GM21737 (cell line): ENCODE measurements around the gene DNA2.

Experiments
- ATAC-seq: cut with Tn5 transposase; IDR thresholded peaks from one replicate; pipeline ENCODE4 v1.9.1; 2021; ENCODE audit warnings: mild to moderate bottlenecking, moderate library complexity; ENCODE audit not compliant: unreplicated experiment

Gene DNA2

GRCh38 chr10:68446179-68446578 lies 25.6 kb downstream of the DNA2 start:
- no peak for ATAC-seq

DNA sequence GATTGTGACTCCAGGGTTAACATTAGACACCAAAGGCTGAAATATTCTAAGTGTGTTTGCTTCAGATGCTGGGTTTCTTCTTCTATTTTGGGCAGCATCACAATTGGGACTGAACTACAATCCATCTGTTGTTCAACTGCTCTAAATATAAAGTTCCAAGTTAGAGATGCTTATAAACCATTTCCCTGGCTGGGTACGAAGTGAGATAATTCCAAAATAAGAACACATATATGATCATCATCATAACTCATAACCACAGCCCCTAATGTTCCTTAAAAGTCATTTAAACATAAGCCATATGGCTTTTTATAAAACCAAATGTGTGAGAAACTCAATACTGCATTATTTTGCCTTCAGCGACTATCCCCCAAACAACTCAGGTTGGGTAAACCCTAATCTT lies 28.8 kb downstream of the DNA2 start:
- ATAC-seq: no peak

DNA sequence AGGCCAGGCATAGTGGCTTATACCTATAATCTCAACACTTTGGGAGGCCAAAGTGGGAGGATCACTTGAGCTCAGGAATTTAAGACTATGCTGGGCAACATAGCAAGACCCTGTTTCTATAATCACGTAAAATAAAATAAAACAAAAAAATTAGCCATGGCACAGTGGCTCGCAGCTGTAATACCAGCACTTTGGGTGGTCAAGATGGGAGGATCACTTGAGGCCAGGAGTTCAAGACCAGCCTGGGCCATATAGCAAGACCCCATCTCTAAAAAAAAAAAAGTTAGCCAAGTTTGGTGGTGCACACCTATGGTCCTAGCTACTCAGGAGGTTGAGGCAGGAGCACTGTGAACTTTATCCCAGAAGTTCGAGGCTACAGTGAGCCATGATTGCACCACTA lies 30.9 kb downstream of the DNA2 start:
- no peak for ATAC-seq

DNA sequence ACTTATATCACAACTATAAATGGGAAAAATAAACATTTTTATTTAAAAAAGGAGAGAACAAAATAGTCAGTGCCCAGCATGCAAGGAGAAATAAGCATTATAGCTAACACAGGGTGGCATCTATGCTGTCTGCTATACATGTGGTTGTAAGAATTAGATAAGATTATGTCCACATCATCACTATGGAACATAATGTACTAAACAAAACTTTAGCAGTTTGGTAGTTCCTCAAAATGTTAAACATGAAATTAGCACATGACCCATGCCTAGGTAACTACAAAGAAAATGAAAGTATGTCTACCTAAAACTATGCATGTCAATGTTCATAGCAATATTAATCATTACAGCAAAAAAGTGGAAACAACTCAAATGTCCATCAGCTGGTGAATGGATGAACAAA lies 36.0 kb downstream of the DNA2 start:
- ATAC-seq: no peak

GRCh38 chr10:68434657-68435056 lies 37.1 kb downstream of the DNA2 start:
- no peak for ATAC-seq

GRCh38 chr10:68428396-68429104 lies 43.2 kb downstream of the DNA2 start:
- ATAC-seq: no peak

- no peak for ATAC-seq
These were observed 47.2 kb downstream of the DNA2 start for GRCh38 chr10:68424454-68425014.

GRCh38 chr10:68423522-68423921 lies 48.3 kb downstream of the DNA2 start:
- no peak for ATAC-seq

GRCh38 chr10:68419376-68419775 lies 52.4 kb downstream of the DNA2 start:
- no peak for ATAC-seq

DNA sequence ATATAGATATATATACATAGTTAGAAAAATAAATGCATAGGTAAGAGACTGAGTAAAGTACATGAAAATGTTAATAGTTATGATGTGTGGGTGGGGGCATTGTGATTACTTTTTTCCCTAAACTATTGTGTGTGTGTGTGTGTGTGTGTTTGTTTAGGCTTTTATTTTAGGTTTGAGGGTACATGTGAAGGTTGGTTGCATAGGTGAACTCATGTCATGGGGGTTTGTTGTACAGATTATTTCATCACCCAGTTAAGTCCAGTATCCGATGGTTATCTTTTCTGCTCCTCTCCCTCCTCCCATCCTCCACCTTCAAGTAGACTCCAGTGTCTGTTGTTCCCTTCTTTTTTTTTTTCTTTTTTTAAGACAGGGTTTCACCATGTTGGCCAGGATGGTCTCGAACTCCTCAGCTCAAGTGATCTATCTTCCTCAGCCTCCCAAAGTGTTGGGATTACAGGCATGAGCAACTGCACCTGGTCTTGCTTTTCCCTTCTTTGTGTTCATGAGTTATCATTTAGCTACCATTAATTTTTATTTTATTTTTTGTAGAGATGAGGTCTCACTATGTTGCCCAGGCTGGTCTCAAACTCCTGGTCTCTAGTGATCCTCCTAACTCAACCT lies 62.8 kb downstream of the DNA2 start:
- ATAC-seq: no peak

DNA sequence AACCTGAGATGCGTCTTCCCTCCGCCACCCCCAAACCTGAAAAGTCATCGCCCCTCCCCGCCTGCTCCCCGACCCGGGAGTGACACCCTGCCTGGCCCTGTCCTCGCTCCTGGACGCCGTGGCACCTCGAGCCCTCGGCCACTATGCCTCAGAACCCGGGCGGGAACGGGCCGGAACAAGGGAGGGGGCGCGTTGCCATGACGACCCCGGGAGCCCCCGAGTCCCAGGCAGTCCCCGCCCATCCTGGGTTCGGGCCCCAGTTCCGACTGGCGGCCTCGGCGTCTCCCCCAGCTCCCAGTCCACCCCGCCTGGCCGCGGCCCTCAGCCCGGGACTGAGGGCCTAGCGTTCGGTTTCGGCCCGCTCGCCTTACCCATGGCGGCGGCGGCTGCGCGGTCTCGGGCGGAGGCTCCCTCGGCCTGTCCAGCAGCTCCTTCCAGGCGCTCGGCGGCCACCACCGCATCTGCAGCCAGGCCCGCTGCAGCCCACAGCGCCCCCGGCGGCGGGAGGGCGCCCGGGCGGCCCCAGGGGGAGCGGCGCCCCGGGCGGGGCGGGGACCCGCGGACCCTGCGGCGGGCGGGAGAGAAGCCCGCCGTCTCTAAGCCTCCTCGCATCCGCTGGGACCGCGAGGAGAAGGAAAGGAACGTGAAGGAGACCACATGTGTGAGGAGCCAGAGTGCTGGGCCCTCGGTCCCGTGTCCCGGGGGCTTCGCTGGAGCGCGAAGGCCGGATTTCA lies 64.8 kb downstream of the DNA2 start, which contains the start of gene RUFY2:
TSS of gene RUFY2 (minus strand) at position 463 of the 734 bp plus-strand sequence. CDS start at position 375, 88 bp downstream.
- peak; percentile 96 for ATAC-seq

DNA sequence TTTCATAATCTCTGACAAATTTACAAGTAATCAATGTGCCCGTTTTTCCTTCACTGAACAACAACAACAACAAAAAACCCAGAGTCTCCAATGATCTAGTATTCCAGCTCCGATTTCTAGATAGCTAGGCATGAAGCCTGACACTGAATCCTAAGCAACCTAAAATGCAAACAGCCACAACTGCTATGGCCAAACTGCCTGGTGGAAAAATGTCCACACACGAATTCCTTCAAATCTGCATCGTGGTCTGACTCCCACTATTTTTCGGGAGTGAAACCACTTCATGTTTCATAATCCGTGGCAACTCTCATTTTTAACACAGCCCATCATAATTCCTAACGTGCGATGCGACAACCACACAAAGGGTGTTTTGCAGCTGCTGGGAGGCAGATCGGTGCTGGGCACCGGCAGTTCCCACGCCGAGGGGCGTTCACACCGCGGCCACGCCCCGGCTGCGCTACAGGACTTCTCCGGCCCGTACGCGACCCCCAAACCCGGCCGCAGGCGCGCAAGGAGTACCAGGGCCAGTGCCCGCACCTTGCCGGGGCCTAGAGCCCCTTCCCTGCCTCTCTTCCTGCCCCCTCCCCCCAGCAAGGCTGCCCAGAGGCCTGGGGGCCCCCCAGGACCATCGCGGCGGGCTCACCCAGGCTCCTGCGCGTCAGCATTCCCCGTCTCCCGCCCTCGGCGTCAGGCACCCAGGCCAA lies 65.5 kb downstream of the DNA2 start:
- ATAC-seq: peak; percentile 31

DNA sequence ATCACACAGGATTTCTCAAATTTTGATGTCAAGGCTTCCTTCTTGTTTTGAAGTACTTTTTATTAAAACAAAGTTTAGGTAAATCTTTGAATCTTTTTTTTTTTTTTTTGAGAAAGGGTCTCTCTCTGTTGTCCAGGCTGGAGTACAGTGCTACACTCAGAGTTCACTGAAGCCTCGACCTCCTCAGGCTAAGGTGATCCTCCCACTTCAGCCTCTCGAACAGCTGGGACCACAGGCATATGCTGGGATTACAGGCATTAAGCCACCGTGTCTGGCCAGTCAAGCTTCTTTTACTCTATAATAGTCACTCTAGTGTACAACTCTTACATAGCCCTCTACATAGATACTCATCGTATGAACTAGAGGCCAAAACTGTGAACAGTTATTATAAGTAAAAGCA lies 68.1 kb downstream of the DNA2 start:
- ATAC-seq: no peak

DNA sequence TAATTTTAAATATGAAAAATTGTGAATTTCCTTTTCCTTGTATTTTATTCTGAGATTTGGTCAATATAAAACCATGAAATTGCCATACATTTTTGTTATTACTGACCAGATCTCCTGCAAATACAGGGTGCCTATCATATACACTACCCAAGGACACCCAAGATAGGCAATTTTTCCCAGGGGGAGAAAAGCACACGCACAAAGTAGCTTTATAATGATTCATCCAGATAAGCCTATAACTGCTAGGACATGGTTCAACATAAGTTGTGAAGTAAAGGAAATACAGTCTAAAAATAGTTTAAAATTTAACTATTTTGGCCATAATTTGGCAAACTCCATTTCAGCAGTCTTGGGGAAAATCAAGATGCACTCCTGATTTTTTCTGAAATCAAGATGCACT lies 69.5 kb downstream of the DNA2 start:
- ATAC-seq: no peak

- no peak for ATAC-seq
These were observed 74.8 kb downstream of the DNA2 start for GRCh38 chr10:68397005-68397404.

DNA sequence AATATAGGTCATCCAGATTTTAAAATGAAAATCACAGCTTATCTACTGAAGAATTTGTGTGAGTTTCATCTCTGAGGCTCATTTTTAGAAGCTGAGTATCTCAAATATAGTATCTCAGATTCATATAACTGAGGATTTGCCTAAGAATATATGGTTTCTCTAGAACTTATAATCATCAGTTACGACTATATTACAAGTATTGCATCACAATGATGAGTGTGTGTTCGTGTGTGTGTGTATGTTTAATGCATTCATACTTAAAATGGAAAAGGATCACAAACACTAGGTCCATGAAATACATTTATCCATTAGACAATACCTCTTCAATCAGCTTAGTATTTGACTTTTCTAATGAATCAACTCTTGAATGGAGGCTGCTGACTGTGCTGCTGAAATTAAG lies 86.0 kb downstream of the DNA2 start:
- ATAC-seq: no peak

DNA sequence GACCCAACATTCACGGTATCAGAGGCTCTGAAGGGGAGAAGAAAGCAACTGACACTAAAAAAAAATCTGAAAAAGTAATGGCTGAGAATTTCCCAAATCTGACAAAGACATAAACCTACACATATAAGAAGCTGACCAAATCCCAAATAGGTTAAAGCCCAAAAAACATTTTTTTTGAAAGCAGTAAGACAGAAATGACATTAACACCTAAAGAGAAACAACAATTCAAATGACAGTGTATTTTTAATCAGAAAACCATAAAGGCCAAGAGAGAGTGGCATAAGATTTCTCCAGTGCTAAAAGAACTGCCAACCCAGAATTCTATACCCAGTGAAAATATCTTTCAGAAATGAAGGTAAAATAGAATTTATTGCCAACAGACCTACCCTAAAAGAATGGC lies 100.2 kb downstream of the DNA2 start:
- no peak for ATAC-seq

GRCh38 chr10:68367121-68367520 lies 104.7 kb downstream of the DNA2 start:
- ATAC-seq: no peak

DNA sequence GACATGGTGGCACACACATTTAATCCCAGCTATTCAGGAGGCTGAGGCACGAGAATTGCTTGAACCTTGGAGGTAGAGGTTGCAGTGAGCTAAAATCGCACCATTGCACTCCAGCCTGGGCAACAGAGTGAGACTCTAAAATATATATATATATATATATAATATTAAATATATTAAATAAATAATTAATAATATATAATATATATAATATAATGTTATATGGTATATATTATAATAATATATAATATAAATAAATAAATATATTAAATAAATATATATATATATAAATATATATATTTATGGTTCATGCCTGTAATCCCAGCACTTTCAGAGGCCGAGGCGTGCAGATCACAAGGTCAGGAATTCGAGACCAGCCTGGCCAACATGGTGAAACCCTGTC lies 105.2 kb downstream of the DNA2 start:
- ATAC-seq: no peak

DNA sequence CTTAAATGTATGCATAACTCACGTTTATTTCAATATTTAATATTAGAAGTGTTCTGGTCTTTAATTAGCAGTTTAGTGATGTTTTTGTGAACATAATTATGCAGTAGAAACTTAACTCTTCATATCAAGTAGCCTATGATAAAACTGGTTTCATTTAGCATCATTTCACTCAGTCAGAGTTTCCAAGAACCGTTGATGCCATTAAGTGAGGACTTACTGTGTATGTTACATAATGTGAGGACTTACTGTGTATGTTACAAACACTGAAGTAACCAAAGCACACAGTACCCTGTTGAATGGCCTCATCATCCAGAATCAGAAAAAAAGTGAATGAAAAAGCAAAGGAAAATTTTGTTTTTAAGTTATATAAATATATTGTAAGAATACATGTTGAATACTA lies 106.2 kb downstream of the DNA2 start:
- ATAC-seq: no peak
